ENCODE data around the gene EIF2S3. TPM values are rescaled to one million over a fixed set of nuclear protein-coding genes. Genes with fewer than 3 reads are reported as not detected.

The EIF2S3 gene
- total and polyA plus RNA-seq, 2 of the 4 experiments (the other 2 are of a cell fraction), result 97.9 to 416 TPM

- Histone ChIP-seq H4K20me1 (ENCODE audit: insufficient read depth, low read length) (no peaks in the 10 kb centered on the region), H3K9ac (ENCODE audit: low read depth, low read length) (no peak overlapping the region; the same call in 1 of the 2 replicates), H3K14ac (replicated peaks; ENCODE audit: low read depth, low read length) (no peak overlapping the region), H3K56ac (ENCODE audit: extremely low read depth, insufficient read depth, low read length) (0 out of 2 replicates have a peak overlapping the region, but pooled peaks have one; percentile 56), H3K4me3 (ENCODE audit: insufficient read depth, low read depth, low read length) (no peak overlapping the region), H3K18ac (ENCODE audit: low read depth, low read length) (peak overlapping the region; percentile 79; the same call in 1 of the 2 replicates), H4K91ac (ENCODE audit: insufficient read depth, low read depth, low read length) (no peak overlapping the region), H2AFZ (replicated peaks; ENCODE audit: low read length, poor library complexity) (peak overlapping the region; percentile 33), H4K8ac (ENCODE audit: low read depth in 2 of 2, low read length in 2 of 2) (0 out of 4 replicates have a peak overlapping the region, but pooled peaks of 1 of the 2 experiments have one; percentile 31), H4K5ac (ENCODE audit: low read depth, low read length) (no peak overlapping the region; the same call in 1 of the 2 replicates), H2BK120ac (ENCODE audit: low read depth, low read length) (no peak overlapping the region), H3K79me1 (ENCODE audit: low read depth in 1 of 2, low read length in 2 of 2) (no peaks in the 10 kb centered on the region), H3K4me2 (ENCODE audit: low read depth, low read length) (peak overlapping the region; percentile 68), H3K4me1 (ENCODE audit: control insufficient read depth, insufficient read depth, low read length) (peaks cover 7% of the 10 kb centered on the region), H3K23ac (ENCODE audit: low read depth, low read length) (no peak overlapping the region), H3K9me1 (ENCODE audit: insufficient read depth, low read length) (no peaks in the 10 kb centered on the region), H2BK15ac (ENCODE audit: low read depth, low read length) (no peak overlapping the region), H3K9me3 (ENCODE audit: control insufficient read depth, insufficient read depth, low read length) (no peaks in the 10 kb centered on the region), H2AK5ac (ENCODE audit: low read depth, low read length) (no peak overlapping the region), H3K27me3 (ENCODE audit: control insufficient read depth, insufficient read depth, low read length) (peaks cover 3% of the 10 kb centered on the region; the same call in 1 of the 2 replicates), H3K36me3 (ENCODE audit: control insufficient read depth, insufficient read depth, low read length) (no peaks in the 10 kb centered on the region), H2BK20ac (ENCODE audit: low read depth, low read length) (no peak overlapping the region), H3K27ac (ENCODE audit: insufficient read depth, low read length) (peak overlapping the region; percentile 41; the same call in 1 of the 2 replicates), H3K4ac (ENCODE audit: low read depth, low read length) (no peak overlapping the region), H2AK9ac (replicated peaks; ENCODE audit: low read depth, low read length, poor library complexity) (no peak overlapping the region), H2BK5ac (ENCODE audit: low read depth, low read length, poor library complexity, severe bottlenecking) (peak overlapping the region; percentile 68)
- intact Hi-C loops (cut with micrococcal nuclease), result loop anchor here (2.0 kb wide), 1 partner anchor 26 kb away; no protein-coding TSS in a partner anchor
- ATAC-seq (ENCODE audit: low read depth) (peak; percentile 92), DNase-seq (peak; percentile 88)
- dilution Hi-C loops (cut with HindIII; ENCODE audit: low sequenced_read_pairs, unreplicated experiment), result no loop called here
- TF ChIP-seq MAFK (IDR thresholded peaks at IDR 0.05; ENCODE audit: low read depth, low read length), result no peak
- TF ChIP-seq CTCF (conservative IDR thresholded peaks at IDR 0.05; ENCODE audit: low read depth, low read length), result no peak
- in situ Hi-C loops (cut with MboI; ENCODE audit: low sequenced_read_pairs), result no loop called here
- CTCF ChIA-PET, result no interaction called here
- BruUV-seq (replicated peaks), result no TSS peak
- POLR2A ChIA-PET (ENCODE audit: unreplicated experiment), result no interaction called here
- WGBS, 2 experiments (ENCODE audit: extremely low coverage in 2 of 2, insufficient read length in 1 of 2), result 0% methylated on average over 1 of the region's 3 CpGs; no CpG with 5 or more reads in 1 of the 2 experiments
Observed at GRCh38 chrX:24117258-24117657, 62.5 kb downstream of the EIF2S3 start.
